ENCODE results near the gene C10orf71. TPM values are rescaled to one million over a fixed set of nuclear protein-coding genes. Genes with fewer than 3 reads are reported as not detected.

Gene C10orf71
- total and polyA plus RNA-seq, 11 donors, result 6.6 to 228 (median 112) TPM

- Histone ChIP-seq H3K36me3 (no peaks in the 10 kb centered on the region), H3K4me1 (peaks cover 0 to 36% (median 28%) of the 10 kb centered on the region in 12 donors), H3K27ac (peak overlapping the region in 5 of 12 donors; percentile 3 to 83 (median 81)), H3K4me3 (no peak overlapping the region), H3K27me3 (no peaks in the 10 kb centered on the region), H3K9me3 (peaks cover 0 to 25% (median 11%) of the 10 kb centered on the region in 12 donors)
- no peak for TF ChIP-seq POLR2A (IDR thresholded peaks at IDR 0.05)
- no peak for TF ChIP-seq CTCF (IDR thresholded peaks at IDR 0.05)
- no peak for ATAC-seq
- intact Hi-C loops (cut with DNase I), result no loop called here
- WGBS, 4 donors, result 49 to 71% (median 52%) methylated on average over 2 of the region's 2 CpGs
- no peak for DNase-seq
Measured at GRCh38 chr10:49270565-49270964, 28.4 kb upstream of the C10orf71 start.

- Histone ChIP-seq H3K4me1 (peaks cover 0 to 36% (median 28%) of the 10 kb centered on the region in 12 donors), H3K9me3 (peaks cover 0 to 17% (median 3%) of the 10 kb centered on the region in 12 donors), H3K27ac (peak overlapping the region in 9 of 12 donors; percentile 66 to 89 (median 81)), H3K36me3 (no peaks in the 10 kb centered on the region), H3K27me3 (no peaks in the 10 kb centered on the region), H3K4me3 (no peak overlapping the region)
- TF ChIP-seq CTCF (IDR thresholded peaks at IDR 0.05) (no peak), POLR2A (IDR thresholded peaks at IDR 0.05) (no peak)
- intact Hi-C loops (cut with DNase I), result no loop called here
- ATAC-seq (peak in 3 of 4 donors; percentile 33 to 54 (median 45)), DNase-seq (peak in 2 of 5 donors; percentile 67 to 72)
- WGBS, 4 donors, result 53 to 73% (median 56%) methylated on average over 7 to 11 of the region's 11 CpGs
Measured at GRCh38 chr10:49271346-49271745, 27.6 kb upstream of the C10orf71 start.

GRCh38 chr10:49272251-49273081 lies 26.5 kb upstream of the C10orf71 start:
- ATAC-seq (peak; percentile 72 to 89 (median 79)), DNase-seq (peak; percentile 79 to 87 (median 81))
- no peak for TF ChIP-seq POLR2A (IDR thresholded peaks at IDR 0.05)
- TF ChIP-seq CTCF (IDR thresholded peaks at IDR 0.05), result no peak
- Histone ChIP-seq H3K27me3 (no peaks in the 10 kb centered on the region), H3K9me3 (peaks cover 0 to 6% (median 0%) of the 10 kb centered on the region in 12 donors), H3K4me3 (no peak overlapping the region), H3K27ac (peak overlapping the region; percentile 50 to 89 (median 80)), H3K4me1 (peaks cover 0 to 38% (median 29%) of the 10 kb centered on the region in 12 donors), H3K36me3 (no peaks in the 10 kb centered on the region)
- intact Hi-C loops (cut with DNase I), result loop anchor here in 1 of 10 donors (2.0 kb wide), 1 partner anchor 26 kb away; the partner anchor contains the start of gene C10orf71
- WGBS, 4 donors, result 19 to 42% (median 40%) methylated on average over 13 to 21 of the region's 21 CpGs

GRCh38 chr10:49273082-49273465 lies 25.9 kb upstream of the C10orf71 start:
- peak in 3 of 4 donors; percentile 49 to 61 (median 57) for ATAC-seq
- Histone ChIP-seq H3K9me3 (no peaks in the 10 kb centered on the region), H3K36me3 (no peaks in the 10 kb centered on the region), H3K4me3 (no peak overlapping the region), H3K27ac (peak overlapping the region in 11 of 12 donors; percentile 50 to 89 (median 81)), H3K27me3 (no peaks in the 10 kb centered on the region), H3K4me1 (peaks cover 0 to 44% (median 31%) of the 10 kb centered on the region in 12 donors)
- TF ChIP-seq POLR2A (IDR thresholded peaks at IDR 0.05) (no peak), CTCF (IDR thresholded peaks at IDR 0.05) (no peak)
- WGBS, 4 donors, result 94 to 100% (median 99%) methylated on average over 1 of the region's 1 CpG
- DNase-seq, result peak in 1 of 5 donors; percentile 67
- intact Hi-C loops (cut with DNase I), result loop anchor here in 1 of 10 donors (2.0 kb wide), 1 partner anchor 26 kb away; the partner anchor contains the start of gene C10orf71

All from heart left ventricle (tissue), 16 donors.